Parathyroid adenoma (tissue), 2 donors: ENCODE data around the gene MOB3C.

Experiments
- H2AFZ ChIP-seq: fragments of 300-600 bp; sonication (generic); one replicate; pipeline ENCODE4 v1.7.0; 2017; ENCODE audit warnings: antibody characterized with exemption, mild to moderate bottlenecking
- H3K27ac ChIP-seq: fragments of 300-600 bp; sonication (generic); one replicate; pipeline ENCODE4 v1.7.0; 2017
- H3K27me3 ChIP-seq: fragments of 300-600 bp; sonication (generic); one replicate; pipeline ENCODE4 v1.7.0; 2017; ENCODE audit warnings: low read length; ENCODE audit not compliant: control insufficient read depth, insufficient read depth
- H3K36me3 ChIP-seq: fragments of 300-600 bp; sonication (generic); one replicate; pipeline ENCODE4 v1.7.0; 2017; ENCODE audit warnings: low read length; ENCODE audit not compliant: control insufficient read depth, insufficient read depth
- H3K4me1 ChIP-seq: fragments of 300-600 bp; sonication (generic); one replicate; pipeline ENCODE4 v1.7.0; 2017; ENCODE audit warnings: control low read depth
- H3K4me2 ChIP-seq: fragments of 300-600 bp; sonication (generic); one replicate; pipeline ENCODE4 v1.7.0; 2017; ENCODE audit warnings: low read length
- H3K4me3 ChIP-seq: fragments of 300-600 bp; sonication (generic); one replicate; pipeline ENCODE4 v1.7.0; 2017; ENCODE audit warnings: low read depth, low read length
- H3K79me2 ChIP-seq: fragments of 300-600 bp; sonication (generic); one replicate; pipeline ENCODE4 v1.7.0; 2017; ENCODE audit warnings: control low read depth
- H3K9ac ChIP-seq: fragments of 300-600 bp; sonication (generic); one replicate; pipeline ENCODE4 v1.7.0; 2017; ENCODE audit warnings: mild to moderate bottlenecking
- H3K9me3 ChIP-seq: fragments of 300-600 bp; sonication (generic); one replicate; pipeline ENCODE4 v1.7.0; 2017; ENCODE audit warnings: low read length; ENCODE audit not compliant: control insufficient read depth
- CTCF ChIP-seq: fragments of 300-600 bp; sonication (generic); IDR thresholded peaks from one replicate; pipeline ENCODE4 v1.7.0; 2017; ENCODE audit warnings: antibody characterized with exemption, mild to moderate bottlenecking
- donor health status: primary hyperparathyroidism.

MOB3C gene

GRCh38 chr1:46599059-46599970 lies 17.3 kb downstream of the MOB3C start:
- no peaks in the 10 kb centered on the region for H3K9me3 ChIP-seq
- no peak overlapping the region for H3K4me2 ChIP-seq
- H3K4me1 ChIP-seq = peaks cover 6% of the 10 kb centered on the region
- H3K9ac ChIP-seq = no peak overlapping the region
- H2AFZ ChIP-seq = no peak overlapping the region
- H3K79me2 ChIP-seq = no peaks in the 10 kb centered on the region
- H3K36me3 ChIP-seq = no peaks in the 10 kb centered on the region
- H3K27me3 ChIP-seq = no peaks in the 10 kb centered on the region
- no peak overlapping the region for H3K27ac ChIP-seq
- TF ChIP-seq CTCF = no peak
- no peak overlapping the region for H3K4me3 ChIP-seq

GRCh38 chr1:46596846-46597245 lies 19.8 kb downstream of the MOB3C start:
- TF ChIP-seq CTCF = no peak
- H3K36me3 ChIP-seq = no peaks in the 10 kb centered on the region
- no peak overlapping the region for H3K9ac ChIP-seq
- H3K27ac ChIP-seq = no peak overlapping the region
- H2AFZ ChIP-seq = no peak overlapping the region
- no peaks in the 10 kb centered on the region for H3K79me2 ChIP-seq
- H3K4me1 ChIP-seq = no peaks in the 10 kb centered on the region
- no peak overlapping the region for H3K4me3 ChIP-seq
- H3K9me3 ChIP-seq = no peaks in the 10 kb centered on the region
- no peaks in the 10 kb centered on the region for H3K27me3 ChIP-seq
- H3K4me2 ChIP-seq = no peak overlapping the region

GRCh38 chr1:46596036-46596435 lies 20.6 kb downstream of the MOB3C start:
- Histone ChIP-seq H3K27ac (no peak overlapping the region), H3K9me3 (no peaks in the 10 kb centered on the region), H3K4me1 (no peaks in the 10 kb centered on the region), H3K36me3 (no peaks in the 10 kb centered on the region), H3K27me3 (no peaks in the 10 kb centered on the region), H3K4me3 (no peak overlapping the region), H3K4me2 (no peak overlapping the region), H3K79me2 (no peaks in the 10 kb centered on the region), H2AFZ (no peak overlapping the region), H3K9ac (no peak overlapping the region)
- TF ChIP-seq CTCF = no peak

GRCh38 chr1:46595127-46595526 lies 21.5 kb downstream of the MOB3C start:
- no peaks in the 10 kb centered on the region for H3K79me2 ChIP-seq
- no peak for TF ChIP-seq CTCF
- H3K27ac ChIP-seq = no peak overlapping the region
- no peak overlapping the region for H3K4me3 ChIP-seq
- no peak overlapping the region for H3K4me2 ChIP-seq
- no peak overlapping the region for H2AFZ ChIP-seq
- H3K9me3 ChIP-seq = no peaks in the 10 kb centered on the region
- no peaks in the 10 kb centered on the region for H3K27me3 ChIP-seq
- H3K9ac ChIP-seq = no peak overlapping the region
- no peaks in the 10 kb centered on the region for H3K4me1 ChIP-seq
- H3K36me3 ChIP-seq = no peaks in the 10 kb centered on the region

GRCh38 chr1:46594063-46594462 lies 22.5 kb downstream of the MOB3C start:
- H3K27me3 ChIP-seq = no peaks in the 10 kb centered on the region
- H3K4me3 ChIP-seq = no peak overlapping the region
- no peaks in the 10 kb centered on the region for H3K4me1 ChIP-seq
- H3K9me3 ChIP-seq = no peaks in the 10 kb centered on the region
- H2AFZ ChIP-seq = no peak overlapping the region
- H3K27ac ChIP-seq = no peak overlapping the region
- no peak for TF ChIP-seq CTCF
- no peak overlapping the region for H3K9ac ChIP-seq
- H3K36me3 ChIP-seq = no peaks in the 10 kb centered on the region
- no peaks in the 10 kb centered on the region for H3K79me2 ChIP-seq
- H3K4me2 ChIP-seq = no peak overlapping the region
